ENCODE results near the gene ATP8B3. TPM values are rescaled to one million over a fixed set of nuclear protein-coding genes. Genes with fewer than 3 reads are reported as not detected.

ATP8B3 gene
- polyA plus RNA-seq (2013, experiment 1 of 2), result 4.8 TPM
- polyA plus RNA-seq (2013, experiment 2 of 2), result 5.4 TPM

- Histone ChIP-seq H3K27me3 (ENCODE audit: insufficient read depth, low read length) (peaks cover 4% of the 10 kb centered on the region; the same call in 1 of the 2 replicates), H3K4me1 (ENCODE audit: insufficient read depth, low read length) (no peaks in the 10 kb centered on the region), H3K4me3 (ENCODE audit: low read length) (peak within 1 kb of the TSS; percentile 62), H3K36me3 (ENCODE audit: insufficient read depth, low read length) (peaks cover 16% of the 10 kb centered on the region), H3K9me3 (ENCODE audit: insufficient read depth, low read depth, low read length) (no peaks in the 10 kb centered on the region), H3K27ac (ENCODE audit: low read depth, low read length) (peak within 1 kb of the TSS; percentile 80; the same call in 1 of the 2 replicates), H3K9ac (ENCODE audit: low read depth, low read length) (peak within 1 kb of the TSS; percentile 53; the same call in 1 of the 2 replicates)
- WGBS, result 5% methylated on average over 46 of the region's 48 CpGs
Measured at GRCh38 chr19:1811942-1812425, at the start of gene ATP8B3. Gene ATP8B3 (minus strand): TSS chr19:1812276. CDS start chr19:1811736, 540 bp downstream.

- Histone ChIP-seq H3K36me3 (ENCODE audit: insufficient read depth, low read length) (no peaks in the 10 kb centered on the region), H3K9me3 (ENCODE audit: insufficient read depth, low read depth, low read length) (no peaks in the 10 kb centered on the region), H3K27ac (ENCODE audit: low read depth, low read length) (no peak overlapping the region), H3K9ac (ENCODE audit: low read depth, low read length) (peak overlapping the region; percentile 57; the same call in 1 of the 2 replicates), H3K4me1 (ENCODE audit: insufficient read depth, low read length) (peaks cover 34% of the 10 kb centered on the region), H3K27me3 (ENCODE audit: insufficient read depth, low read length) (peaks cover 26% of the 10 kb centered on the region), H3K4me3 (ENCODE audit: low read length) (peak overlapping the region; percentile 78)
- WGBS, result 5% methylated on average over 23 of the region's 23 CpGs
Measured at GRCh38 chr19:1861599-1862031, 49.5 kb upstream of the ATP8B3 start.

GRCh38 chr19:1860821-1861598 lies 48.9 kb upstream of the ATP8B3 start:
- H3K4me3 ChIP-seq (ENCODE audit: low read length), result peak overlapping the region; percentile 78
- peaks cover 26% of the 10 kb centered on the region for H3K27me3 ChIP-seq (ENCODE audit: insufficient read depth, low read length)
- WGBS, result 11% methylated on average over 28 of the region's 28 CpGs
- H3K9ac ChIP-seq (ENCODE audit: low read depth, low read length), result peak overlapping the region; percentile 57; the same call in 1 of the 2 replicates
- no peaks in the 10 kb centered on the region for H3K9me3 ChIP-seq (ENCODE audit: insufficient read depth, low read depth, low read length)
- H3K27ac ChIP-seq (ENCODE audit: low read depth, low read length), result no peak overlapping the region; the same call in 1 of the 2 replicates
- peaks cover 39% of the 10 kb centered on the region for H3K4me1 ChIP-seq (ENCODE audit: insufficient read depth, low read length)
- H3K36me3 ChIP-seq (ENCODE audit: insufficient read depth, low read length), result no peaks in the 10 kb centered on the region

- H3K27ac ChIP-seq (ENCODE audit: low read depth, low read length), result no peak overlapping the region; the same call in 1 of the 2 replicates
- no peaks in the 10 kb centered on the region for H3K36me3 ChIP-seq (ENCODE audit: insufficient read depth, low read length)
- H3K4me1 ChIP-seq (ENCODE audit: insufficient read depth, low read length), result peaks cover 45% of the 10 kb centered on the region
- WGBS, result 11% methylated on average over 28 of the region's 32 CpGs
- peak overlapping the region; percentile 78 for H3K4me3 ChIP-seq (ENCODE audit: low read length)
- H3K9me3 ChIP-seq (ENCODE audit: insufficient read depth, low read depth, low read length), result no peaks in the 10 kb centered on the region
- peaks cover 26% of the 10 kb centered on the region for H3K27me3 ChIP-seq (ENCODE audit: insufficient read depth, low read length)
- H3K9ac ChIP-seq (ENCODE audit: low read depth, low read length), result peak overlapping the region; percentile 44; the same call in 1 of the 2 replicates
Measured at GRCh38 chr19:1860042-1860775, 48.1 kb upstream of the ATP8B3 start.

GRCh38 chr19:1859331-1859781 lies 47.3 kb upstream of the ATP8B3 start:
- Histone ChIP-seq H3K4me3 (ENCODE audit: low read length) (peak overlapping the region; percentile 78), H3K27me3 (ENCODE audit: insufficient read depth, low read length) (peaks cover 26% of the 10 kb centered on the region), H3K9me3 (ENCODE audit: insufficient read depth, low read depth, low read length) (no peaks in the 10 kb centered on the region), H3K9ac (ENCODE audit: low read depth, low read length) (no peak overlapping the region), H3K4me1 (ENCODE audit: insufficient read depth, low read length) (peaks cover 49% of the 10 kb centered on the region), H3K36me3 (ENCODE audit: insufficient read depth, low read length) (no peaks in the 10 kb centered on the region), H3K27ac (ENCODE audit: low read depth, low read length) (peak overlapping the region; percentile 46; the same call in 1 of the 2 replicates)
- 12% methylated on average over 16 of the region's 18 CpGs for WGBS

GRCh38 chr19:1858412-1859081 lies 46.5 kb upstream of the ATP8B3 start:
- Histone ChIP-seq H3K9me3 (ENCODE audit: insufficient read depth, low read depth, low read length) (no peaks in the 10 kb centered on the region), H3K27ac (ENCODE audit: low read depth, low read length) (no peak overlapping the region), H3K9ac (ENCODE audit: low read depth, low read length) (no peak overlapping the region; the same call in 1 of the 2 replicates), H3K4me3 (ENCODE audit: low read length) (no peak overlapping the region), H3K27me3 (ENCODE audit: insufficient read depth, low read length) (peaks cover 26% of the 10 kb centered on the region), H3K4me1 (ENCODE audit: insufficient read depth, low read length) (peaks cover 49% of the 10 kb centered on the region), H3K36me3 (ENCODE audit: insufficient read depth, low read length) (no peaks in the 10 kb centered on the region)
- 82% methylated on average over 10 of the region's 10 CpGs for WGBS

GRCh38 chr19:1857648-1858326 lies 45.7 kb upstream of the ATP8B3 start:
- no peak overlapping the region; the same call in 1 of the 2 replicates for H3K9ac ChIP-seq (ENCODE audit: low read depth, low read length)
- no peaks in the 10 kb centered on the region for H3K9me3 ChIP-seq (ENCODE audit: insufficient read depth, low read depth, low read length)
- peaks cover 49% of the 10 kb centered on the region for H3K4me1 ChIP-seq (ENCODE audit: insufficient read depth, low read length)
- H3K36me3 ChIP-seq (ENCODE audit: insufficient read depth, low read length), result no peaks in the 10 kb centered on the region
- WGBS, result 52% methylated on average over 16 of the region's 16 CpGs
- H3K27ac ChIP-seq (ENCODE audit: low read depth, low read length), result no peak overlapping the region; the same call in 1 of the 2 replicates
- peaks cover 26% of the 10 kb centered on the region for H3K27me3 ChIP-seq (ENCODE audit: insufficient read depth, low read length)
- H3K4me3 ChIP-seq (ENCODE audit: low read length), result peak overlapping the region; percentile 47

- Histone ChIP-seq H3K9ac (ENCODE audit: low read depth, low read length) (peak overlapping the region; percentile 45), H3K4me3 (ENCODE audit: low read length) (peak overlapping the region; percentile 47), H3K4me1 (ENCODE audit: insufficient read depth, low read length) (peaks cover 49% of the 10 kb centered on the region), H3K36me3 (ENCODE audit: insufficient read depth, low read length) (no peaks in the 10 kb centered on the region), H3K27me3 (ENCODE audit: insufficient read depth, low read length) (peaks cover 19% of the 10 kb centered on the region), H3K9me3 (ENCODE audit: insufficient read depth, low read depth, low read length) (no peaks in the 10 kb centered on the region), H3K27ac (ENCODE audit: low read depth, low read length) (peak overlapping the region; percentile 49; the same call in 1 of the 2 replicates)
- 13% methylated on average over 71 of the region's 73 CpGs for WGBS
Measured at GRCh38 chr19:1856698-1857603, 44.9 kb upstream of the ATP8B3 start.

- peak overlapping the region; percentile 47 for H3K4me3 ChIP-seq (ENCODE audit: low read length)
- H3K4me1 ChIP-seq (ENCODE audit: insufficient read depth, low read length), result peaks cover 45% of the 10 kb centered on the region
- H3K9me3 ChIP-seq (ENCODE audit: insufficient read depth, low read depth, low read length), result no peaks in the 10 kb centered on the region
- 74% methylated on average over 5 of the region's 6 CpGs for WGBS
- peaks cover 13% of the 10 kb centered on the region for H3K27me3 ChIP-seq (ENCODE audit: insufficient read depth, low read length)
- no peak overlapping the region; the same call in 1 of the 2 replicates for H3K27ac ChIP-seq (ENCODE audit: low read depth, low read length)
- no peak overlapping the region for H3K9ac ChIP-seq (ENCODE audit: low read depth, low read length)
- H3K36me3 ChIP-seq (ENCODE audit: insufficient read depth, low read length), result no peaks in the 10 kb centered on the region
Measured at GRCh38 chr19:1856345-1856697, 44.2 kb upstream of the ATP8B3 start.
